Fibroblast of villous mesenchyme (primary cell): ENCODE data around the gene GSDMA. TPM values are rescaled to one million over a fixed set of nuclear protein-coding genes. Genes with fewer than 3 reads are reported as not detected.
A peak's percentile ranks its signal among the peaks of the same experiment; 100 is the strongest.

Experiments
- DNase-seq: peaks from one replicate; pipeline ENCODE4 v3.0.0-alpha.2; 2010; ENCODE audit warnings: low read depth
- H3K4me3 ChIP-seq: 2 replicates; pipeline ENCODE4 v1.5.1; 2011; ENCODE audit warnings: low read depth, mild to moderate bottlenecking, low read length
- CTCF ChIP-seq: IDR thresholded peaks from 2 replicates; pipeline ENCODE4 v1.5.1; 2012; ENCODE audit warnings: low read depth, mild to moderate bottlenecking, low read length; ENCODE audit not compliant: insufficient read depth
- total RNA-seq: library from RNA; depleted of rRNA; stranded (reverse); fragments of >200 nt; gene quantifications from 2 replicates; pipeline ENCODE4 v1.2.3, GENCODE V29; 2012

Gene GSDMA
- total RNA-seq, 1 donor = under 0.01 TPM

GRCh38 chr17:39979893-39980350, 17.1 kb downstream of the GSDMA start:
- TF ChIP-seq CTCF = peak; percentile 28
- peak; percentile 46 for DNase-seq
- H3K4me3 ChIP-seq = peak overlapping the region; percentile 96

GRCh38 chr17:39980351-39981206, 17.8 kb downstream of the GSDMA start, which contains the start of gene PSMD3:
PSMD3 (plus strand) TSS chr17:39980807; CDS start chr17:39980971, 164 bp downstream.
- peak; percentile 100 for DNase-seq
- H3K4me3 ChIP-seq = peak within 1 kb of the TSS; percentile 96
- peak; percentile 76 for TF ChIP-seq CTCF

- DNase-seq = peak; percentile 3
- no peak for TF ChIP-seq CTCF
- H3K4me3 ChIP-seq = peak overlapping the region; percentile 96
These were observed 18.5 kb downstream of the GSDMA start for GRCh38 chr17:39981207-39981741.

GRCh38 chr17:39981766-39982375, 19.1 kb downstream of the GSDMA start:
- TF ChIP-seq CTCF = no peak
- peak overlapping the region; percentile 96 for H3K4me3 ChIP-seq
- DNase-seq = no peak

- no peak for TF ChIP-seq CTCF
- DNase-seq = no peak
- H3K4me3 ChIP-seq = no peak overlapping the region
These were observed 25.5 kb downstream of the GSDMA start for GRCh38 chr17:39988206-39988810.

GRCh38 chr17:39994448-39994847, 31.6 kb downstream of the GSDMA start:
- DNase-seq = no peak
- no peak overlapping the region for H3K4me3 ChIP-seq
- TF ChIP-seq CTCF = no peak
